Measurements from ENCODE around the gene POLL.

- TF ChIP-seq YY1 (IDR thresholded peaks at IDR 0.05; ENCODE audit: low read depth), result no peak
- TF ChIP-seq EP300 (IDR thresholded peaks at IDR 0.05; ENCODE audit: borderline replicate concordance), result no peak
- no peak for TF ChIP-seq FOXM1 (IDR thresholded peaks at IDR 0.05; ENCODE audit: borderline replicate concordance, low read depth)
- TF ChIP-seq NFIC (IDR thresholded peaks at IDR 0.05), result no peak
- no peak for TF ChIP-seq MAX (IDR thresholded peaks at IDR 0.05)
- TF ChIP-seq ZBTB7A (IDR thresholded peaks at IDR 0.05; ENCODE audit: low read depth), result no peak
- no peak for TF ChIP-seq TAF1 (IDR thresholded peaks at IDR 0.05; ENCODE audit: low read depth)
- no peak for TF ChIP-seq CREB1 (IDR thresholded peaks at IDR 0.05; ENCODE audit: low read depth)
- no peak for TF ChIP-seq REST (IDR thresholded peaks at IDR 0.05; ENCODE audit: low read depth)
- no peak for TF ChIP-seq CEBPB (IDR thresholded peaks at IDR 0.05)
- TF ChIP-seq USF1 (IDR thresholded peaks at IDR 0.05), result no peak
- TF ChIP-seq RAD21 (IDR thresholded peaks at IDR 0.05; ENCODE audit: low read depth), result no peak
- no peak for TF ChIP-seq TCF12 (IDR thresholded peaks at IDR 0.05; ENCODE audit: low read depth)
- no peak for TF ChIP-seq TEAD4 (IDR thresholded peaks at IDR 0.05)
Measured at GRCh38 chr10:101631821-101632475, 43.9 kb upstream of the POLL start.

All from Ishikawa (cell line).